Measurements from ENCODE around the gene CAMP. TPM values are rescaled to one million over a fixed set of nuclear protein-coding genes. Genes with fewer than 3 reads are reported as not detected.

Gene CAMP
- total and polyA plus RNA-seq, 4 donors, result 1.3 to 5.5 (median 1.7) TPM

- no peaks in the 10 kb centered on the region for H3K27me3 ChIP-seq (ENCODE audit: control insufficient read depth in 3 of 3, insufficient read depth in 3 of 3, low read length in 2 of 3)
- WGBS, 2 donors, result 92 to 94% methylated on average over 4 of the region's 4 CpGs
- no peak overlapping the region for H3K9ac ChIP-seq (ENCODE audit: insufficient read depth in 1 of 2, low read length in 2 of 2)
- no peak overlapping the region for H3K4me3 ChIP-seq
- H3K27ac ChIP-seq (ENCODE audit: low read depth in 1 of 2, low read length in 1 of 2), result no peak overlapping the region
- H3K4me1 ChIP-seq (ENCODE audit: control insufficient read depth in 5 of 5, insufficient read depth in 5 of 5, low read length in 5 of 5), result peaks cover 0 to 2% (median 0%) of the 10 kb centered on the region in 5 donors
- DNase-seq (no peak), ATAC-seq (ENCODE audit: insufficient read depth, low FRiP score) (no peak)
- H3K9me3 ChIP-seq (ENCODE audit: control insufficient read depth in 4 of 4, insufficient read depth in 3 of 4, low read length in 3 of 4), result no peaks in the 10 kb centered on the region
- TF ChIP-seq CTCF (IDR thresholded peaks at IDR 0.05; ENCODE audit: control extremely low read depth, extremely low read depth), result no peak
- peaks cover 0 to 5% (median 4%) of the 10 kb centered on the region in 4 donors for H3K36me3 ChIP-seq (ENCODE audit: control insufficient read depth in 4 of 4, insufficient read depth in 4 of 4, low read length in 4 of 4)
These were observed 25.0 kb downstream of the CAMP start for GRCh38 chr3:48248095-48248850.

DNA sequence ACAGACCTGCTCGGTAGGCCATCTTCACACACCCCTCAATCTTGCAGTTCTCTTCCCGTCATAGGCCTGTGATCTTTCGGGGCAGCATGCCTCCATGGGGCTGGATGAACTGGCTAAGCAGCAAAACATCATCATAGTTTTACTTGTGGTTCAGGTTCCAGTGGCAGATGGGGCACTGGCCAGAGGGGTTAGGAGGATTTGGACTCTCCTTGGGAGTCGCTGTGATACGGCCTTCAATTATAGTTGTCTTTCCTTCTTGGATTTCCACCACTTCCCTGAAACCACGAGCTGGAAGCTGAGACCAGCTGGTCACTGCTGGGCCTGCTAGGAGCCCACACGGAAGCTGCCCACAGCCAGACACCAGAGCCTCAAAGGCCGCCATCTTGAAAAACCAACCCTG lies 33.3 kb downstream of the CAMP start:
- H3K9ac ChIP-seq (ENCODE audit: insufficient read depth in 1 of 2, low read length in 2 of 2), result no peak overlapping the region
- H3K36me3 ChIP-seq (ENCODE audit: control insufficient read depth in 4 of 4, insufficient read depth in 4 of 4, low read length in 4 of 4), result peaks cover 0 to 10% (median 2%) of the 10 kb centered on the region in 4 donors
- H3K4me3 ChIP-seq, result no peak overlapping the region
- ATAC-seq (ENCODE audit: insufficient read depth, low FRiP score) (no peak), DNase-seq (no peak)
- TF ChIP-seq CTCF (IDR thresholded peaks at IDR 0.05; ENCODE audit: control extremely low read depth, extremely low read depth), result no peak
- no peak overlapping the region for H3K27ac ChIP-seq (ENCODE audit: low read depth in 1 of 2, low read length in 1 of 2)
- no peaks in the 10 kb centered on the region for H3K27me3 ChIP-seq (ENCODE audit: control insufficient read depth in 3 of 3, insufficient read depth in 3 of 3, low read length in 2 of 3)
- WGBS, 2 donors, result 96% methylated on average over 8 of the region's 8 CpGs
- peaks cover 0 to 6% (median 0%) of the 10 kb centered on the region in 5 donors for H3K4me1 ChIP-seq (ENCODE audit: control insufficient read depth in 5 of 5, insufficient read depth in 5 of 5, low read length in 5 of 5)
- no peaks in the 10 kb centered on the region for H3K9me3 ChIP-seq (ENCODE audit: control insufficient read depth in 4 of 4, insufficient read depth in 3 of 4, low read length in 3 of 4)

GRCh38 chr3:48258530-48258929 lies 35.2 kb downstream of the CAMP start:
- DNase-seq (no peak), ATAC-seq (ENCODE audit: insufficient read depth, low FRiP score) (no peak)
- WGBS, 2 donors, result 97% methylated on average over 1 of the region's 1 CpG

More at GRCh38 chr3:48258530-48258929, 35.2 kb downstream of the CAMP start:
- Histone ChIP-seq H3K9me3 (ENCODE audit: control insufficient read depth in 4 of 4, insufficient read depth in 3 of 4, low read length in 3 of 4) (no peaks in the 10 kb centered on the region), H3K9ac (ENCODE audit: insufficient read depth in 1 of 2, low read length in 2 of 2) (no peak overlapping the region), H3K4me3 (no peak overlapping the region), H3K27me3 (ENCODE audit: control insufficient read depth in 3 of 3, insufficient read depth in 3 of 3, low read length in 2 of 3) (no peaks in the 10 kb centered on the region), H3K36me3 (ENCODE audit: control insufficient read depth in 4 of 4, insufficient read depth in 4 of 4, low read length in 4 of 4) (peaks cover 2 to 9% (median 4%) of the 10 kb centered on the region in 4 donors), H3K27ac (ENCODE audit: low read depth in 1 of 2, low read length in 1 of 2) (no peak overlapping the region), H3K4me1 (ENCODE audit: control insufficient read depth in 5 of 5, insufficient read depth in 5 of 5, low read length in 5 of 5) (peaks cover 0 to 6% (median 0%) of the 10 kb centered on the region in 5 donors)
- no peak for TF ChIP-seq CTCF (IDR thresholded peaks at IDR 0.05; ENCODE audit: control extremely low read depth, extremely low read depth)

All from lung (tissue), 12 donors.